ENCODE data around the gene SH3PXD2A. TPM values are rescaled to one million over a fixed set of nuclear protein-coding genes. Genes with fewer than 3 reads are reported as not detected.
"Not testable (repeated sequence)": the region's sequence is repeated elsewhere in the genome, so short reads cannot be mapped to it uniquely, and the experiment has no call there.

The SH3PXD2A gene
- total RNA-seq, 1 donor from 2014 or later: 2.4 TPM

- no peak for DNase-seq
Observed at GRCh38 chr10:103637927-103638557, 217.3 kb downstream of the SH3PXD2A start.

GRCh38 chr10:103637011-103637410 is 218.4 kb downstream of the SH3PXD2A start:
- DNase-seq: no peak

DNA sequence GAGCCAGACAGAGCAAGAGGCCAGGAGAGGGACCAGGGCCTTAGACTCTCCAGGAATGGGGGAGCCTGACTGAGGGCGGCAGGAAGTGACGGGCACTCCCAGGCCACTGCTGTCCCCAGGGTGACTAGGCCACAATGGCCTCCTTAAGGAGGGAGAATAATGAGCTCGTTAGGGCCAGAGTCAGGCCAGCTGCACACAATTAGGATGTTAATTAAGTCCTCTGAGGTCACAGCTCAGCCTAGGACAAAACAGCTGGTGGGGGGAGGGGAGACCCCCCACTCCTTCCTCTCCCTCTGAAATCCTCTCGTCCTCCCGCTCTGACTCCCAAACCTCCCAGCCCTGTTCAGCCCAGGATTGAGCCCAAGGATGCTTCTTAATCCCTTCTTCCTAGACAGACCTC is 218.9 kb downstream of the SH3PXD2A start:
- DNase-seq: no peak

- no peak for DNase-seq
Observed at GRCh38 chr10:103635580-103635979, 219.8 kb downstream of the SH3PXD2A start.

DNA sequence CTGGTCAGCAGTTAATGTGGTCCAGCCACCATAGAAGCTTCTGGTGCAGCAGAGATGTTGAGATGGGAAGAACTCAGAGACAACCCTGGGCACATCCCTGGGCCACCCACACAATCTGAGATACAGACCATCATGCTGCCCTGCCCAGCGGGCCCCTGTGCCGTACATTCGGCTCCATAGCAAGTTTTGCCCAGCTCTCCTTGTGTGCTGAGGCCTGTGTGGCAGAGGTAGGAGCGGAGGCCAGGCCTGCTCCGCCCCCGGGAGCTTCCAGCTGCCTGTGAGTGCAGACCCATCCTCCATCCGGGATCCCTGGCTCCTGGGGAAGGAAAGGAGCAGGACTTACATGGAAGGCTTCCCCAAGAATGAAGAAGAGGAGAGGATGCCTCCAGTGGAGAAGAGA is 221.5 kb downstream of the SH3PXD2A start:
- no peak for DNase-seq

DNA sequence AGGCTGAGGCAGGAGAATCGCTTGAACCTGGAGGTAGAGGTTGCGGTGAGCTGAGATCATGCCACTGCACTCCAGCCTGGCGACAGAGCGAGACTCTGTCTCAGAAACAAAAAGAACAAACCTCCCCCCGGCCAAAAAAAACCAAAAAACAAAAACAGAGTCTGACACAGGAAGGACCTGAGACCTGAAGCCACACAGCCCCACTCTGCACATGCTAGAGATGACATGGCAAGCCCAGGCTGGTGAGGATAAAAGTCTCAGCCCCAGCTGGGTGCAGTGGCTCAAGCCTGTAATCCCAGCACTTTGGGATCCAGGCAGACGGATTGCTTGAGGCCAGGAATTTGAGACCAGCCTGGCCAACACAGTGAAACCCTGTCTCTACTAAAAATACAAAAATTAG is 222.5 kb downstream of the SH3PXD2A start:
- not testable (repeated sequence) for DNase-seq

DNA sequence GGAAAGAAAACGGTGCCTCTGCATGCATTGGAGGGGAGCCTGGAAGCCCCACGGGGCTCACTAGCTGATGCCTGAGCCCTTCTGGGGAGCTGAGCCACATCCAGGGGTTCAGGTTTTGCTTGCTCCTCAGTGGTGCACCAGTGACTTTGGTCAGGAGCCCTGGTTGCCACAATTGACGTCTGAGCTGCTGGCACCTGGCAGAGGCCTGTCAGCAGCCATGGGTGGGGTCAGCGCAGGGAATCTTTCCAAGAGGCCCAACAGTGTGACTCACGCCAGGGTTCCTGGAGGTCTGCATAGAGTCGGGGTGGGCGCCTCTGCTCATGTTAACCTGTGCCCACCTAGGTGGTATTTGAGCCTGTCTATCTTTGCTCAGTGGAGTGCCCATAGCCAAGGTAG is 223.1 kb downstream of the SH3PXD2A start:
- no peak for DNase-seq

DNA sequence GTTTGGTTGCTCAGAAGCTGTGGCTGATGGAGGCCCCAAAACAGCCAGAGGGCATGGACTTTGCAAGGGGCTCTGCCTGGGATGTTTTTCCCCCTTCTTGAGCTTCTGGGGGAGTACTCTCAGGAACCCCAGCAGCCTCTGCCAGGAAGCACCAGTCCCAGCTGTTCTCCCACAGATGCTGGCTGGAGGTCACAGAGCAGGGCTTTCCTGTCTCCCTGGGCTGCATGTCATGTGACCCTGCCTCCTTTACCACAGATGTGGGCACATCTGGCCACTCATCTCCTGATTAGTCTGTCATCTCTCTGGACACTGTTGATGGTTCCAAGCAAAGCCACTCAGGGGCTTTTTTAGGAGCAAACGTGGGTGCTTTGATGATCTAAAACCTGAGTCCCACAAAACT is 225.2 kb downstream of the SH3PXD2A start:
- no peak for DNase-seq

GRCh38 chr10:103629581-103629980 is 225.8 kb downstream of the SH3PXD2A start:
- no peak for DNase-seq

GRCh38 chr10:103627893-103628292 is 227.5 kb downstream of the SH3PXD2A start:
- DNase-seq: no peak

GRCh38 chr10:103627111-103627892 is 228.1 kb downstream of the SH3PXD2A start:
- DNase-seq: no peak

GRCh38 chr10:103626178-103626577 is 229.2 kb downstream of the SH3PXD2A start:
- DNase-seq: no peak

DNA sequence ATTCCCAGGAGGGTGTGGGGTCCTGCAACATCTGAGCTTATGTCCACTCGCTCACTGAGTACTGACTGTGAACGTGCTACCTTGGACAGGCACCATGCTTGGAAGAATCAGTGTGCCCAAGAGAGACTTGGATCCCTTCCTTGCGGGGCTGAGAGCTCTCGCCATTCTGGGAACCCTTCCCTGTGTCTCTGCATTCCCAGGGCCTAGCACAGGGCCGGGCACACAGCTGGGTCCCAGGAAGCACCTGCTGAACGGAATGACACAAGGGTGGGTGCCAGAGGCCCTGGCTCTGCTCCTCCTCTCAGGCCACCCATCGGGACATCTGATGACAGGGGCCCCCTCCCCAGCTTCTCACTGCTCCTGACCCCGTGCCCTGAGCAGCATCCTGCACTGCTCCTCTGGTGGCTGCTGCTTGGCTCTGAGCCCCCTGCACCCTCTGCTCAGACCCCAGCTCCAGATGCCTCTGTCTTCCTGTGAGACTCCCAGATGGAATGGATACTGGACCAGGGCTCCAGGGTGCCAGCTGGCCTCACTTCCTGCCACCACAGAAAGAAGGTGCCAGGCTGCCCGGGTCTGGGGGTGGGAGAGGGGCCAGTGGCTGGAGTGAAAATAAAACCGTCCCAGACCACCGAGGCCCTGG is 232.3 kb downstream of the SH3PXD2A start:
- DNase-seq: no peak

DNA sequence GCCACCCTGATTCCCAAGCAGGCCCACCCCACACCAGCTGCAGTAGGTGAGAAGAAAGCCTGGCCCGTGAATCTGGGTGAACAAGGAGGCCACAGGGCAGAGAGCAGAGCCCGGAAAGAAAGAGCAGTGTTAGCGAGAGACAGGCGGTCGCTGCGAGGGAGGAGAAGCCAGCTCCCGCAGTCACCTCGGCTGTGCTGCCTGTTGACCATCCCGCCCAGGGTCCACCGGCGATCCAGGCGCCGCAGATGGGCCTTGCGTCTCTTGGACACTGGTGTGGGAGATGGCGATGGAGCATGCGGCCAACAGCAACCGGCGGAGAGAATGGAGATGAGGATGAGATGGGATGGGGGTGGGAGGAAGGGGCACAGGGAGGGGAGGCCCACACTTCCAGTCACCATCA is 233.1 kb downstream of the SH3PXD2A start:
- no peak for DNase-seq

DNA sequence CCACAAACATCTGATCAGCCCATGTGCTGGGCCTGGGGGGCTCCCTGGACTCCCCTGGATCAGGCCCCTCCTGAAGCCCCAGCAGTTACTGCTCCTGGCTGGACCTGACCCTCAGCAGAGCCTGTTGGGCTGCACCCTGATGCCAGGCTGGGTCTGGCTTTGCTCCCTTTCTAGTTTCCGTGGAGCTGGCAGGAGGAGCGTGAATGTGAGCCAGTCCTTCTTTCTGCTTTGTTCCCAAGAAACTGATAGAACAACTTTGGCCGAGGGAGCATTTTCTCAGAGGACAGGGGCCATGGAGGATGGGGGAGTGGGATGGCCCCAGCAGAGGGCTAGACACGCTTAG is 233.6 kb downstream of the SH3PXD2A start:
- no peak for DNase-seq

- no peak for DNase-seq
Observed at GRCh38 chr10:103620891-103621782, 234.2 kb downstream of the SH3PXD2A start.

GRCh38 chr10:103620352-103620740 is 235.0 kb downstream of the SH3PXD2A start:
- DNase-seq: no peak

DNA sequence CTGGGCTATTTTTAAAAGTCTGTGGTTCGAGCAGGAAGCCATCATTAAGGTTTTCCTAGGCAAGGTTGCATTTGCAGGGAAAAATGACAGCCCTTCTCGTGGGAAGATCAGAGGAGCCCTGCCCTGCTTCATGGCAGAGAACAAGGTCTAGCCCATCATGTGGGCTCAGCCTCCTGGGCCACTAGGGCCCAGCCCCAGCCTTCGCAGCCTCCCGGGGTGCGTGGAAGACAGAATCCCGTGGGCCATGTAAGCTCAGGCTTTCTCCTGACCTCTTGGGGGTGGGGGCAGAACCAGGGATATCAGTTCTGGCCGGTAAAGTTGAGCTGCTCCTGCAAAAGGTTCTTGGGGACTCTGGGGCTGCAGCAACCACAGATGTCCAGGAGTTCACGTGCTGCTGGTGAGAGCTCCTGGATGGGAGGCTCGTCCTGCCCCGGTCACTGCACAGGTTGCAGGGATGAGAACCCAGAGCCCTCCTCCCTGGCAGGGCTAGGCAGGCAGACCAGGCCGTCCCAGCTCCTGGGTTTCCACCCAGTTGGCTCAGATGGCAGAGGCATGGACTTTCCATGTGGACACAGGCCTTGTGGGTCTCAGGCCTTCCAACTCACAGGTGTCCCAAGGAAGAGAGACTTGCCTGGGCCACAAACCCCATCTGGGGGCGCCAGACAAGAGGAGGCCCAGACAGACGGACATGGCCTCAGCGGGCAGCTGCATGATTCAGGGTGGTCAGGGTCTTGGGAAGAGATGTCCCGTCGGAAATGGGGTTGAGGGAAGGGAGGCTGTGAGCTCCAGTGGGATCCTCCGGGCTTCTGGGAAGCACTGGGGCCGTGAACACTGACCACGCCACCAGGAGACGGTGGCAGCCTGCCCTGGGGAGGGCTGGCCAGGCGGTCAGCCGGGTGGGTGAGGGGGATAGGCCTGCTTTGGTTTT is 235.7 kb downstream of the SH3PXD2A start:
- no peak for DNase-seq

DNA sequence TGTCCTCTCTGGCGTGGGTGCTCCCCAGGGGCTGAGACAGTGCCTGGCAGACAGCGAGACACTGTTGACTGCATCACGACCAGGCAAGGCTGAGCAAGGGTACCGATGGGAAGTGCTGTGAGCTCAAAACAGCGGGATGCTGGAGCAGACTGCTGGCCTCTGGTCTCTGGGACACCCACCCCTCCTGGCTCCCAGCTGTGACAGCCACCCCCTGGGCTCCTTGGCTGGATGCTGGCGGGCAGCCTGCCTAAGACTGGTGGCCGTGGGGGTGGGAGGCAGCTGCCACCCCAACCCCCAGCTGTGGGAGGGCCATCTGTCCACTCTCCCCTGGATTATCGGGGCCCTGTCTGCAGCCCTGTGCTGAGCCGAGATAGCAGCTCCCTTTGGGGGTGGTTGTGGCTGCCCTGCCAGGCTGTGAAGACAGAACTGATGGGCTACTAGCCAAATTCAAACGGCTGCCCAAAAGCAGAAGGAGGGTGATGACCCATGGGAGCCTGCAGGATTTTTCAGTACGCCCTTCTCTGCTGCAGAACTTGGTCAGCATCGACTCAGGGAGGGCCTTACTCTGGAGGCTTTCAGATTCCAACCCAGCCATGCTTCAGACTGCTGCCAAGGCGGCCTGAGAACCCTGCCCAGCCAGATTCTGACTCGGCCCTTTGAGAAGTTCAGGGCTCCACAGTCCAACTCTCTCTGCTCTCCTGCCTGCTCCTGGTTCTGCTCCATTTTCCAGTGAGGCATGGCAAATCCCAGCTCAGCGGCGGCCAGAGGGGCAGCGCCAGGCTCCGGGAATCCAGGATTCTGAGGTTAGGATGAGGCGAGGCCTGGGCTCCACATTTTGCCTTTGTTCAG is 236.6 kb downstream of the SH3PXD2A start:
- no peak for DNase-seq

- DNase-seq: no peak
Observed at GRCh38 chr10:103617602-103618385, 237.6 kb downstream of the SH3PXD2A start.
